CD4-positive, alpha-beta T cell treated with Interferon gamma for 1 hour (primary cell): ENCODE data around the gene NKX6-2.
"Not testable (repeated sequence)": the region's sequence is repeated elsewhere in the genome, so short reads cannot be mapped to it uniquely, and the experiment has no call there.

Experiments
- DNase-seq: peaks from one replicate; pipeline ENCODE4 v3.0.0-alpha.2; 2020

Gene NKX6-2

DNA sequence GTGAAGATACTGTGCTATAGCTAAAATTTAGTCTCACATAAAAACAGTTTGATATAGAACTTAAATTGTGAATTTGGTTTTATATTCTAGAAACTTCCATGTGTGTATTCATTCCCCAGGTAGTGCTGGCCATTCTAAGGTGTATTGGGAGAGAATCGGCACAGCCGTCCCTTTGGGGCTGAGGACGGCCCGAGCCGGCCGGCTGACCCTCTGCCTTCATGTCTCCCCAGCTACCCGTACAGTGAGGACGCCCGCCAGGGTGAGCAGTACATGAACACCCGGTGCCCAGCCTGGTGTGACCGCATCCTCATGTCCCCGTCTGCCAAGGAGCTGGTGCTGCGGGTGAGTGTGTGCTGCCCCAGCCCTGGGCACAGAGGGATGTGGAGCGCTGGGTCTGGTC is 8.5 kb downstream of the NKX6-2 start:
- DNase-seq, result no peak

DNA sequence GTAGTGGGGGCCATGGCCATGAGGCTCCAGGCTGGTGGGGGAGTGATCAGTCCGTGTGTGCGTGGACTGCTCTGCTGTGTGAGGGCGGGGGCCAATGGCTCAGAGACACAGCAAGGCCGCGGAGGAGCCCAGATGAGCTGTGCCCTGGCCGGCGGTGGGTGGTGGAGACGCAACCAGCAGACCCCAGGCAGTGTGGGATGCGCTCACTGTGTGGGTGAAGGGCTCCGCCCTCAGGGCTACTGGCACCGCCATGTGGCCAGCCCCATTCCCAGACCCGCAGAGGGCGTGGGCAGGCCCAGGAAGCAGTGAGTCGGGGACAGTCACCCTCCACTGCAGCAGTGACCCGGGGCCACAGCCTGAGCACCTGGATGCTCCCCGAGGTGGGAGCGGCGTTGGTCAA is 9.1 kb downstream of the NKX6-2 start:
- no peak for DNase-seq

DNA sequence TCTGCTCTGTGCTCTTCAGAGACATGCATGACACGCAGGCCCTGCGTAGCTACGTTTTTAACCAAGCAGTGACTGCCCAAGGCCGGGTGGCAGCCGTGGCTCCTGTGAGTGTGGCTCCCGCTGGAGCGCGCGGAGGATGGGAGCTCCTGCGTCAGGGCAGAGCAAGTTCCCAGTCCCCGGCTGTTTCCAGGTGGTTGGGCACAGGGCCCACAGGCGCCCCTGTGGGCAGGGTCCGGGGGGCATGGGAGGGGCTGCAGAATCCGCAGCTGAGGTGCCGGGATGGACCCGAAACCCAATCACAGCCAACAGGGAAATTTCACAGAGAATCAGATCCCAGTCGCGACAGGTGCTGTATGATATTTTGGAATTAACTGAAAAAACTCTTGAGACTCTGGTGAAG is 9.8 kb downstream of the NKX6-2 start:
- DNase-seq, result no peak

- no peak for DNase-seq
Observed at GRCh38 chr10:132774902-132775863, 10.8 kb downstream of the NKX6-2 start.

- no peak for DNase-seq
Observed at GRCh38 chr10:132774181-132774901, 11.6 kb downstream of the NKX6-2 start.

- DNase-seq, result not testable (repeated sequence)
Observed at GRCh38 chr10:132772816-132773215, 13.1 kb downstream of the NKX6-2 start.

DNA sequence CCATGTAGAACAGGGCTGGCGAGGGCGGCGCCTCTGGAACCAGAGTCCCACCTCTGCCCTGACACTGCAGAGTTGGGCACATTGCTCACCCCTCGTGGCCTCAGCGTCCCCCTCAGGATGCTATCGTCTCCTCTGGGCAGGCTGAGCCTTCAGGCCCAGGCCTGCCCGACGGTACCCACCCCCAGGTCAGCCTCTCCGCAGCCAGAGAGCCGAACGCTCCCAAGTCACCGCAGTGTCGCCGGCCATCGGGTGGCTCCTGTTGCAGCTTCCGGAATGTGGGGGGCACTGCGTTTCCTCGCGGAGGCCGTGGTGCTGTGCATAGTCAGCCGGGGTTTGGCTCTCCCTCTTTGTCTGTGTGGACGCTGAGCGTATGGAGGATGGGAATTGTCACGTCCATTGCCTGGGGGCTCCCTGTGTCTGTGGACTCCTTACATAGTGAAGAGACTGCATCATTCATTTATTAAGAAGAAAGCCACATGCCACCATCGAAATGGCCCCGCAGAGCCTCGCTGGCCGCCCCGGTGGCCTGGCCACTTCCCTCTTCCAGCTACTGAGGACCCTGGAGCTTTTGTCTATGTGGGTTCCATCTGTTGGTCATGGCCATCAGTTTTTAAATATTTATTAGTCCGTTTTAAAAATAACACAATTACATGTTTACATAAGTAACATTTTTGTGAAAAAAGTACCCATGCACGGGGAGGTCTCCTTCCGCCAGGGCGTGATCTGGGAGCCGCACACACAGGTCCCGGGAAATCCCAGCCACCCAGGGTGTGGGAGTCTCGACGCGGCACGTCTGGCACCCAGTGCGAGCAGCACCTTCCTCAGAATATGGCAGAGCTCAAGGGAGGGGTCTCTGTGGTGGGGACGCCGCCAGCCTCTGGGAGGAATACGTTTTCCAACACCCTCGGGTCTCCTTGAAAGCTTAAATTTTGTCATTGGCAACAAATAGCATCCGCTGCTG is 15.6 kb downstream of the NKX6-2 start:
- DNase-seq, result no peak

GRCh38 chr10:132768346-132769248 is 17.4 kb downstream of the NKX6-2 start:
- no peak for DNase-seq

- DNase-seq, result no peak
Observed at GRCh38 chr10:132766291-132766690, 19.7 kb downstream of the NKX6-2 start.

- DNase-seq, result no peak
Observed at GRCh38 chr10:132765435-132765834, 20.5 kb downstream of the NKX6-2 start.

GRCh38 chr10:132764108-132764507 is 21.8 kb downstream of the NKX6-2 start:
- no peak for DNase-seq

- DNase-seq, result no peak
Observed at GRCh38 chr10:132763545-132763944, 22.4 kb downstream of the NKX6-2 start.

DNA sequence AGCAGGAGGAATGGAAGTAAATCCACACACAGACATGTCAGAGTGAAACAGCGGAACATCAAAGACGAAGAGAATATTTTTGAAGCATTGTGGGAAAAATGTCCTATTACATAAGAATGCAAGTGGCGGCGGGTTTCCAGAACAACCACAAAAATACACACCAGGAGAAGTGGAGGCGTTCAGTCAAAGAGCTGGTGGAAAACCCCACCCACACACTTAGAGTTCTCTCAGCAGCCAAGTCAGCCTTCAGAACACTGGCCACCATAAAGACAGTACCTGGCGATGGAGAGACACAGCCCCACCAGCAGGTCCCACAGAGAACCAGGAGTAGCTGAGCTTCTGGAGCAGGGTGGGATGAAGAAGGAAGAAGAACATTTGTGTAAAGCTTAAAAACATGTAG is 23.7 kb downstream of the NKX6-2 start:
- no peak for DNase-seq

- no peak for DNase-seq
Observed at GRCh38 chr10:132761395-132762060, 24.4 kb downstream of the NKX6-2 start.

GRCh38 chr10:132758865-132759264 is 27.1 kb downstream of the NKX6-2 start:
- DNase-seq, result no peak

DNA sequence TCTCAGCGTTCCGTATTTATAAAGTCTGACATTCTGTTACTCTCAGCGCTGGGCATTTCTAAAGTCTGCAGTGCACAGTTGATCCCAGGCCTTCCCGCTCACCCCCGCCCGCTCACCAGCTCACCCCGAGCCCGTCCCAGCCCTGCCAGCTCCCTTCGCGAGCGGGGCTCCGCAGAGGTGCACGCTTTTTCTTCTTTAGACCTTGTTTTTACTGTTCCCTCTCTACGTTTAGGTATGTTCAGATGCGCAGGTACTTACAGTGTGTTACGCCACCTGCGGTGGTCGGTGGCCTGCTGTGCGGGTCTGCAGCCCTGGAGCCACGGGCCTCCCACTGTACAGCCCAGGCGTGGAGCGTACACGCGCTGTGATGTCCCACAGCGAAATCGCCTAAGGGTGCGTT is 28.8 kb downstream of the NKX6-2 start:
- DNase-seq, result no peak

- no peak for DNase-seq
Observed at GRCh38 chr10:132756591-132756990, 29.4 kb downstream of the NKX6-2 start.

GRCh38 chr10:132755166-132755711 is 30.7 kb downstream of the NKX6-2 start:
- no peak for DNase-seq

GRCh38 chr10:132754071-132754470 is 31.9 kb downstream of the NKX6-2 start:
- DNase-seq, result no peak

GRCh38 chr10:132753596-132753995 is 32.4 kb downstream of the NKX6-2 start:
- no peak for DNase-seq

GRCh38 chr10:132752961-132753360 is 33.0 kb downstream of the NKX6-2 start:
- DNase-seq, result no peak
